Mucosa of gallbladder (tissue), 1 donor: ENCODE measurements around the gene KIAA1671. TPM values are rescaled to one million over a fixed set of nuclear protein-coding genes. Genes with fewer than 3 reads are reported as not detected.
"Not testable (repeated sequence)": the region's sequence is repeated elsewhere in the genome, so short reads cannot be mapped to it uniquely, and the experiment has no call there.

Experiments used
- DNase-seq: peaks from one replicate; pipeline ENCODE4 v3.0.0-alpha.2; 2020; ENCODE audit warnings: low spot score
- total RNA-seq: library from RNA; stranded (reverse); gene quantifications from one replicate; pipeline ENCODE4 v1.2.1, GENCODE V29; 2021
- donor health status: DM: no; HTN: no; CAD: no.

Gene KIAA1671
- total RNA-seq, 1 donor from 2014 or later: 85.5 TPM

- no peak for DNase-seq
Measured at GRCh38 chr22:25170426-25170980, 218.0 kb downstream of the KIAA1671 start.

- peak; percentile 24 for DNase-seq
Measured at GRCh38 chr22:25172153-25172552, 219.6 kb downstream of the KIAA1671 start.

GRCh38 chr22:25174156-25174887 lies 221.8 kb downstream of the KIAA1671 start:
- no peak for DNase-seq

GRCh38 chr22:25174888-25175411 lies 222.4 kb downstream of the KIAA1671 start:
- DNase-seq: no peak

DNA sequence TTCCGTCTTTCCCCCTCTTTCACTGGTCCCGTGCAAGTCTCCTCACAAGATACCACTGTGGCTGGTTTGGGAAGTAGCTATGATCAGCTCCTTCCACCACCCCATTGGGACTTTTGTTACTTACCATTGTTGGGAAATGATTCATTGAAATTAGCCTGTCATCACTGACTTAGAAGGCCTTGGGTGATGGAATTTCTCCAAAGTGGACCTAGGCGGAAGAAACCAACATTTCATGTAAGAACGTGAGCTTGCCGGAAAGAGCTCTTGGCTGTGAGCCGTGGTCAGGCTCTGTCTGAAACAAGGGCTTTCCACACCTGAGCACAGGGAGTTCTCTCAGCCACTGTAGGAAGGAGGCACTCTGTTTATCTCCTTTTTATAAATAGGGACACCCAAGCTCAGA lies 223.7 kb downstream of the KIAA1671 start:
- no peak for DNase-seq

GRCh38 chr22:25176799-25177198 lies 224.3 kb downstream of the KIAA1671 start:
- no peak for DNase-seq

GRCh38 chr22:25177226-25177625 lies 224.7 kb downstream of the KIAA1671 start:
- DNase-seq: no peak

GRCh38 chr22:25177895-25178294 lies 225.4 kb downstream of the KIAA1671 start:
- no peak for DNase-seq

GRCh38 chr22:25178348-25178747 lies 225.8 kb downstream of the KIAA1671 start:
- DNase-seq: not testable (repeated sequence)

DNA sequence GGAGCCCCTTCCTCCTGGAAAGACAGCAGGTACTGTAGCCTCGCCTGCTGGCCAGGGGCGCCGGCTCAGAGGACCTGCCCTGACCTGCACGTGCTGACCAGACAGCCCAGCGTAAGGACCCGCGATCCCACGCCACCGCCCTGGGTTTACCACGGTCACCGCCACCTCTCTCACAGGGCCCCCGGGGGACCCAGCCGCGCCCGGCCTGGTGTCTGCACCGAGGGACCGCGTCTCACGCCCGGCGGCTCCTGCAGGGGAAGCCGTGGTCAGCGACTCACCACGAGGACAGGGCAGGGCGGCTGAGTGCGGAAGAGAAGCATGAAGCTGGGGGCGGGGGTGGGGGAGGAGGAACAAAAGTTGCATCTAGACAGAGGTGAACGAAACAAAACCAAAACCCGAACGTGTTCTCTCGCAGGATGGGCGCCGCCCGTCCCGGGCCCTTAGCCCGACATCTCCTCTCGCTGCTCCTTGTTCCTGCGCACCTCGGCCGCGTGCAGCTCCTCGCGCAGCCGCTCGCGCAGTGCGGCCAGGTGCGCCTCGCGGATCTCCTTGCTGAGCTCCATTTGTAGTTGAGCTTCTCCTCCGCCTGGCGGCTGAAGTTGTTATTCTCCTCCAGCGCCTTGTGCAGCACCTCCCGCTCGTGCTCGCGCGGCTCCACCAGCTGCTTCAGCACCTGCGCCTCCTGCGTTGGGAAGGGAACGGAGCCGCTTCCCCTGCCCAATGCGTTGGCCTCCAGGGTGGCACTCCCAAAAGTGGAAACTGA lies 226.5 kb downstream of the KIAA1671 start:
- not testable (repeated sequence) for DNase-seq

- no peak for DNase-seq
Measured at GRCh38 chr22:25182131-25183110, 229.9 kb downstream of the KIAA1671 start.

DNA sequence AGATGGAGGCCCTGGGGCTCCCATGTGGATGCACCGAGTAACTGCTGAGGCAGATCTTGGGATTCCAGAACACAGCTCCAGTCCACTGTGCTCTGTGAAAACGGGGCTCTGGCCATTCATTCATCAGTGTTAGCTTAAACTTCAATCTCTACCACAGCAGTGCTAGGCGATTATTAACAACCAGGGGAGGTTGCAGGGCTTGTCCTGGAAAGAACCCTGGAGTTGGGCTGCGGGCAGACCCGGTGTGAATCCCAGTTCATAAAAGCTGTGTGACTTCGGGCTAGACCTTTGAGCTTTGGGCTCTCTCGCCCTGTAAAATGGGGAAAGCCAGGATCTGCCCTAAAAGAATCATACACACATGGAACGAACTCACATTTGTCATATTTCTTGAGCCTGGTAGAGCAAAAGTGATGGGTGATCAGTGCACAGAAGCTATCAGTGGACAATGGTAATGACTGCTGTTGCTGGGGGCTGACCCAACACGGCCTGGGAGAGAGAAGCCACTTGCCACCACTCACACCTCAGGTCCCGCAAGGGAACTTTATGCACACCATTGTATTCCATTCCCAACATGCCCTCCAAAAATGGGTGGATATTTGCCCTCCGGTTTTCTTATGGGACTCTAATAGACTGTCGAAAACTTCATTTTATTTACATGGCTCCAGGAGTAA lies 231.6 kb downstream of the KIAA1671 start:
- no peak for DNase-seq

DNA sequence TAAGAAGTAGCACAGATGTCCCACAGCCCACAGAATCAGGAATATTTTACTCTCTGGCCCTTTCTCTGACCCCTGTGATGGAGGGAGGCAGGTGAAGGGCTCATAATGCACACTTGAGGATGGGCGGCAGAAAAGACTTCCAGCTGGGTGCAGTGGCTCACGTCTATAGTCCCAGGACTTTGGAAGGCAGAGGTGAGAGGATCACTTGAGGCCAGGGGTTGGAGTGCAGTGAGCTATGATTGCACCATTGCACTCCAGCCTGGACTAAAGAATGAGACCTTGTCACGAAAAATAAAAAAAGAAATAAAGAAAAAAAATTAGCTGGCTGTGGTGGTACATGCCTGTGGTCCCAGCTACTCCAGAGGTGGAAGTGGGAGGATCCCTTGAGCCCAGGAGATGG lies 233.6 kb downstream of the KIAA1671 start:
- no peak for DNase-seq

DNA sequence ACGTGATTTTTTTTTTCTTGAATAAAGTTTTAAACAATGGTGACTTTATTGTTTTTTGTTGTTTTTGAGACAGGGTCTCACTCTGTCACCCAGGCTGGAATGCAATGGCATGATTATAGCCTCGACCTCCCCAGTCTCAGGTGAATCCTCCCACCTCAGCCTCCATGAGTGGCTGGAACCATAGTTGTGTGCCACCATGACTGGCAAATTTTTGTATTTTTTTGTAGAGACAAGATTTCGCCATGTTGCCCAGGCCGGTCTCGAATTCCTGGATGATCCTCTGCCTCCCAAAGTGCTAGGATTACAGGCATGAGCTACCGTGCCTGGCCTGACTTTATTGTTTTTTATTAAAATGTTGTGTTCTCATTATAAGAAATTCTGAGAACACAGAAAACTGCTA lies 235.0 kb downstream of the KIAA1671 start:
- DNase-seq: no peak

DNA sequence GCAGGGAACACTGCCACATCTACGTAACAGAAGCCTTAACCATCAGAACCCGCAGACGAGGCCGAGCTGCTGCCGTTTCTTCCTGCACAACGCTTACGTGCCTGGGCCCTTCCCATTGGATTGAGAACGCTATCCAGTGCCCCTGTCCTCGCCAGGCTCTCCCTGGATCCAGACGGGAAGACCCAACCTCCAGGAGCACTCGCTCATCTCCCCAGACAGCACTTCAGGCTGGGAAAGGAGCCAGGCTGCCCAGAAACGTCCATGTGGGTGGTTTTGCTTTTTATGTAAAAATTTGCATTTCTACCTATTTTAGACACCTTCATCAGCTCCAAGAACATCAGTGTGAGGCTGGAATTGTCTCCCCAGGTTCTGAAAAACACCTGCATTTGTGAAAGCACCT lies 239.9 kb downstream of the KIAA1671 start:
- DNase-seq: no peak

- no peak for DNase-seq
Measured at GRCh38 chr22:25193130-25193529, 240.6 kb downstream of the KIAA1671 start.

DNA sequence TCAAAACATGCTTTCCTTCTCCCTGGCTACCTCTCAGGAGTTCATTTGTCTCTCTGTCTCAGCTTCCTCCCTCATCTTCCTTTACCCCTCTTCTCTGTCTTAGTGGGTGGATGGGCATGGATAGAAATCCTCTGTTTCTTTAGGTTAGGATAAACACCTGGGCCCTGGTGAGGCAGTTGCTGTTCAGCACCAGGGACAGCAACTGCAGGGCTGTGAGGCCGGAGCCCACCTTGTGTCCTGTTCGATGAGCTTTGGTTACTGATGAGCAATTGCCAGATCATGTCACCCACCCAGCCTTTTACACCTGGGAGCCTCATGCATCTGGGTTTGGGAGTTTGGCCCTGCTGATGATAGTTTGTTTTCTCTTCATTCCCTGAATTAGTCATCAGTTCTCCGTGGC lies 241.0 kb downstream of the KIAA1671 start:
- no peak for DNase-seq

DNA sequence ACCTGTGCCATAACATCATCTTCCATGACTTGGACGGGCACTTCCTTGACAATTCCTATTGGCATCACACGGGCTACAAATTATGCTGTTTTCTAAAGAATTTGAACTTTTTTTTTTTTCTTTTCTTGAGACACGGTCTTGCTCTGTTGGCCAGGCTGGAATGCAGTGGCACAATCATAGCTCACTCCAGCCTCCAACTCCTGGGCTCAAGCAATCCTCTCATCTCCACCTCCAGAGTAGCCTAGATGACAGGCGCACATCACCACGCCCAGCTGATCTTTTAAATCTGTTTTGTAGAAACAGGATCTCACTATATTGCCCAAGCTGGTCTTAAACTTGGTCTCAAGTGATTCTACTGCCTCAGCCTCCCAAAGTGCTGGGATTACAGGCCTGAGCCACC lies 243.8 kb downstream of the KIAA1671 start:
- no peak for DNase-seq

GRCh38 chr22:25197340-25197739 lies 244.8 kb downstream of the KIAA1671 start:
- DNase-seq: no peak

- DNase-seq: no peak
Measured at GRCh38 chr22:25199731-25200520, 247.4 kb downstream of the KIAA1671 start, which contains the start of gene CRYBB3. Gene CRYBB3 (plus strand): TSS chr22:25199858. CDS start chr22:25201397, 1,539 bp downstream.
